Hindlimb muscle (tissue), 1 donor: ENCODE measurements around the gene RNASET2. TPM values are rescaled to one million over a fixed set of nuclear protein-coding genes. Genes with fewer than 3 reads are reported as not detected.

Experiments used
- DNase-seq: peaks from one replicate; pipeline ENCODE4 v3.0.0-alpha.2; 2013
- polyA plus RNA-seq: library from polyadenylated mRNA; unstranded; fragments of 120-200 nt; gene quantifications from one replicate; pipeline ENCODE4 v1.2.1, GENCODE V29; 2013; ENCODE audit not compliant: insufficient read length

RNASET2 gene
- polyA plus RNA-seq, 1 donor: 21.6 TPM

DNA sequence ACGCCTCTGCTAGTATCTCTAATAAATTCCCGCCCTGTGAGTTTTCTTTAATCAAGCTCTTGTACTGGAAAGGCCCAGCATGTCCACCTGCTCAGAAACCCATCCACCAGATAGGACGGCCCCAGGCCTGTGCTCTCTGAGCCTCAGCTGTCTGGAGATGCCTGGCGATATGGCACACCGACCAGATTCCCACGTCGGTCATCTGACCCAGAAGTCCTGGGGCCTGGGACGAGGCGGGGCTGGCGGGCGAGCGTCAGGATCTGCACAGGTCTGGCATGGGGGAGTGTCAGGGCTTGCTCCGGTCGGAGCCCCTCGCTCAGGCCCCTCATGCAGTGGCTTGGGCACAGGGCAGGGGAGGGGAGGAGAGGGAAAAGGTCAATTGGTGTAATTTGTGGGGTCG is 10.2 kb downstream of the RNASET2 start:
- no peak for DNase-seq

DNA sequence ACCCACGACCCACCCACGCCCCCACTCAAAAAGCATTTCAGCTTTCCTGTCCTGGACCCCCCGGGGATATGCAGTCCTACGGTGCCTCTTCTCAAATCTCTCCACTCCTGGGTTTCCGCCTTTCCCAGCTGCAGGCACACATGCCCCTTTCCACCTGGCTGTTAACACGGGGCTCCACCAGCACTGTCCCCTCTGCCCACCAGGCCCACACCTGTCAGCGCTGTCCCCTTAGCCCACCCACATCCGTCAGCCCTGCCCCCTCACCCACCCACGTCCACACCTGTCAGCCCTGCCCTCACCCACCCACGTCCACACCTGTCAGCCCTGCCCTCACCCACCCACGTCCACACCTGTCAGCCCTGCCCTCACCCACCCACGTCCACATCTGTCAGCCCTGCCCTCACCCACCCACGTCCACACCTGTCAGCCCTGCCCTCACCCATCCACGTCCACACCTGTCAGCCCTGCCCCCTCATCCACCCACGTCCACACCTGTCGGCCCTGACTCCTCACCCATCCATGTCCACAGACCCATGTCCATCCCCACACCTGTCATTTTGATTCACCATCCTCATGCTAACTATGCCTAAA is 11.6 kb downstream of the RNASET2 start:
- no peak for DNase-seq

DNA sequence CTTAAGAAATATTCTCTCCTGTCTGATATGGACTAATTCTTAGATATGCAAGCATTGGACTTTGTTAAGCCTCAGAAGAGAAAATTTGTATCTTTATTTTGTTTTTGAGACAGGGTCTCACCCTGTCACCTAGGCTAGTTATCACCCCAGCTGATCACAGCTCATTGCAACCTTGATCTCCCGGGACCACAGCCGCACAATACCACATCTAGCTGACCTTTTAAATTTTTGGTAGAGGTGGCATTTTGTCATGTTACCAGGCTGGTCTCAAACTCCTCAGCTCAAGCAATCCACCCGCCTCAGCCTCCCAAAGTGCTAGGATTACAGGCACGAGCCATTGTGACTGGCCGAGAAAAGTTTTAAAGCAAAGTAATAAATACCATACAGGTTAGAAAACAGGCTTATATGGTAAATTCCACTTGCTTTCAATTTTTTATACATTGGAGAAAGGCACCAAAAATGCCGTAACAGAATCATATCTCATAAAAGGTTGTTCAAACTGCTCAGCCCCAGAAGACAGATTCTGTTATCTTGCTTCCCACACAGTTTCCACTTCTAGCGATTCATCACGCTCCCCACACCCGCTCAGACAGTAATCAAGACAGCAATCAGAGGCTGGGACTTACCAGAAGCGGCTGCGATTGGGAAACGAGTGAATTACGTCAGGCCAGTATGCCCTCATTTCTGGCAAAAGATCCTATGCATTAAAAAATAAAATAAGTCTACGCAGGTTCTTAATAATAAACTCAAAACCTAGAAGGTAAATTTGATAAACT is 13.8 kb downstream of the RNASET2 start:
- DNase-seq: no peak

DNA sequence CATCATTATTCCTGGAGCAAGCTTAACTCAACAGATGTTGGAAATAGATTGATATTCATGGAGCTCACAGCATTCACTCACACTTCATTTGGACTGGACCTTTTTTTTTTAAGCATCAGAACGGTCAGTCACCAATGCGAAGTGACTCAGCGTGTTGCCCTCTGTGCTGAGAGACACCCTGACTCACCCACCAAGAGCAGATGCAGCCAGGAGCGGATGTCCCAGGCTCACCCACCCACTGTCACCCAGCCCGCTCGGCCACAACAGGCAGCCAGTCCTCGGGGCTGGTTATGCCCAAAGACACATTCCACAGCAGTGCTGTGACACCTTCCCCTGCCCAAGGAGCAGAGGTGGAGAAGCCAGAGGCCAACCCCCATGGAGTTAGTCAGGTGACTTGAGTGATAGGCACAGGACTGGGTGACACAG is 15.7 kb downstream of the RNASET2 start:
- DNase-seq: no peak

DNA sequence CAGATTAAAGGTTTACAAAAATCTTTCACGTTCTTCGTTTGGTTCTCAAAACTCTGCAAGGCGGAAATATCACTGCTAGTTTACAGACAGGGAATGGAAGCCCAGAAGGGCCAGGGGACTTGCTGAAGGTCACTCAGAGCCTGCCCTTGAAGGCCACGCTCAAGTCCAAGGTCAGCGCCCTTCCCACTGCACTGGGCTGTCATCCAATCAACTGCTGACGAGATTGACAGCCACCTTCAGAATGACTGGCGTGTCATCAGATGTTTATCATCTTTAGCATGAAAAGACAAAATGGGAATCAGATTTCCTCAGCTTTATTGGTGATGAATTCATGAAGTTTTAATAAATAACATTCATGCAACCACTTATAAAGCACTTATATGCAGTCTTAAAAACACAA is 16.5 kb downstream of the RNASET2 start:
- no peak for DNase-seq

DNA sequence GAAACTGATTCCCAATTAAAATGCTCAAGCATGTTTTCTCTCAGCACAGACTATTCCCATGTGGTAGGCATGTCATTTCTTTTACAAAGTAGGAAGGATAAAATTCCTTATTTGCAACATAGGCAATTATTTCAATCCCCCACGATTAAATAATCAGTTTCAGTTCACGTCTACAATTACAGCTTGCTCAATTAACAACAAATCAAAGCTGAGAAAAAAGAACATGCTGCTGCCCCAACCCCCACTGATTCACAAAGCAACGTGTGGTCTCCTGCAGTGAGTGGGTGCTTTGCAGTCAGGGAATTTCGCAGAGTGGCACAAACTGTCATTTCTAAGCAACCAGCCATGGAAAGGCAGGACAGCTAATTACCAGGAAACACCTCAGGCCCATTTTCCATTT is 17.0 kb downstream of the RNASET2 start:
- DNase-seq: no peak

DNA sequence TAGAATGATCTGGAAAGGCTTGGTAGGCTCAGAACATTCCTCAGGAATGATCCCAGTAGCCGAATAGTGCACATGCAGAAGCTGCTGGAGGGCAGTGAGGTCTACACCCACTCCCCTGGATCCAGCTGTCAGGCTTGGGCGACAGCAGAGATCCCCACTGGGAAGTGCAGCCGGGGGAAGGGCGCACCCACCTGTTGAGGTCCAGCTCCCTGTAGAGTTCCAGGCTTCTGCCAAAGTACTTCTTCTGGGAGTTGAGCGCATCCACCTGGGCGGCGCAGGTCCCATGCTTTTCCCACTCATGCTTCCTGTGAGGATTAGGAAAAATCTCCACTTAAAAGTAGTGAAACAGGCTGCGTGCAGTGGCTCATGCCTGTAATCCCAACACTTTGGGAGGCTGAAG is 17.6 kb downstream of the RNASET2 start:
- DNase-seq: no peak

DNA sequence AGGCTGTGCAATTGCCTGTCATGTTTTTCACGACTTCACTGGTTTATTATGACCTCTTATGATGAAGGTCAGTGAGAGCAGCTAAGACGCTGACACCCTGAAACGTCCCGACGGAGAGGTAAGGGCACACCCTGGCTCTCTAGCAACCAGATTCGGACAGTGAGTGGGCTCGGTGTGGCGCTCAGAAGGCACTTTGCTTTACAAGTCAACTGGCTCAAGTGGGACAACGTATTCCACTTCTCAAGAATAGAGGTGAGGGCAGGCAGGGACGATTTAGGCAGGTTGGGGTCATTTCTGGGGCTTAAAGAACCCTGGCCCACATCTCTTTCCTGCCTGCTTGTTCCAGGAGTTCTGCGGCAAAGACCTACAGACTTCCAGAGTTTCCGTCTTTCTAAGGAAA is 18.2 kb downstream of the RNASET2 start:
- no peak for DNase-seq

DNA sequence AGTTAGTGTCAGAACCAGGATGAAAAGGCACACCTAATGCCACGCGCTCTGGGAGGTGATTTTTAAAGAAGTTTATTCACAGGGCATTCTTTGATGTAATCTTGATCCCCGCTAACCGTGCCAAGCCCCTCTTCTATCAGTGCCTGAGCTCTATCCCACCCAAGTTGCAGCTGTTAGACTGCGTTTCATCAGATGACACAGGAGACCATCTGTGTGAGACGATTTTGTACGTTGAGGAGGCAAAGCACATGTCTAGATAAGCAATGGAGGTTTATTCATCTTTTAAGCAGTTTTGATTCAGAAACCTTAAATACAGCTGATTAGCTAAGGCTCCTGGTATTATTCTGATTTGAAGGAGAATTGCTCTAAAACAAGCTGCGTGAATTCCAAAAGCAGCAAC is 18.6 kb downstream of the RNASET2 start:
- DNase-seq: no peak

DNA sequence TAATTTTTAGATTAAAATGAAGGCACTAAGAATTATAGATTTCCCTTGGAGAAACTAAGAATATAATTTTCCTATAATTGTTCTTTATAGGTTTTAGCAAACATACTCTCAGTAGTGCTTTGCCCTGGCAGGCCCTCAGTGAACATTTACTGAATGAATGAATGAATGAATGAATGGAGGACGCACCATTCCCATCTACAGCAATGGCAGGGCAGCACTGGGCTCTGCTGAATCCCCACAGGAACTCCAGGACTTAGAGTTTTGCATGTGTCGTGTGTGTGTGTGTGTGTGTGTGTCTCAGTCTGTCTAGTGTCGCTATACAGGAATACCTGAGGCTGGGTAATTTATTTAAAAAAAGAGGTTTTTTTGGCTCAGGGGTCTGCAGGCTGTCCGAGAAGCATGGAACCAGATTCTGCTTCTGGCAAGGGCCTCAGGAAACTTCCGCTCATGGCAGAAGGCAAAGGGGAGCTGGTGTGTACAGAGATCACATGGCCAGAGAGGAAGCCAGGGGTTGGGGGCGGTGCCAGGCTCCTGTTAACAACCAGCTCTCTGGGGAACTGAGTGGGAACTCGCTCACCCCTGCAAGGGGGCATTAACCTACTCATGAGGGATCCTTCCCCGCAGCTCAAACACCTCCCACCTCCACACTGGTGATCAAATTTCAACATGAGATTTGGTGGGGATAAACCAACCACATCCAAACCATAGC is 20.1 kb downstream of the RNASET2 start:
- DNase-seq: no peak

DNA sequence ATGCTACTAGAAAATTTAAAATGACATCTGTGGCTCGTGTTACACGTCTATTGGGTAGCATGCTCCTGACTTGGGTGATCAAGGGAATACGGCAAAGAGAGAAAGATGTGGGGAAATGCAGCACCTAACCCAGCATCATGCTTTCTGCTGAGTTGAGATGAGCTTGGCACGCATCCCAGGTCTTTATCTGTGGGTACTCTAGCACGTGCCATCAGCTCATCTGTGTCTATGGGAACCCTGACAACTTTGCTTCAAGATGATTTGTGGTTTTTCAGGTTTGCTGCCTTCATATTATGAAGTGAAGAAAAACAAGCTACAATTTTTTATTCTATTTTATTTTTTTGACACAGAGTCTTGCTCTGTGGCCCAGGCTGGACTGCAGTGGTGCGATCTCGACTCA is 21.0 kb downstream of the RNASET2 start:
- DNase-seq: no peak

DNA sequence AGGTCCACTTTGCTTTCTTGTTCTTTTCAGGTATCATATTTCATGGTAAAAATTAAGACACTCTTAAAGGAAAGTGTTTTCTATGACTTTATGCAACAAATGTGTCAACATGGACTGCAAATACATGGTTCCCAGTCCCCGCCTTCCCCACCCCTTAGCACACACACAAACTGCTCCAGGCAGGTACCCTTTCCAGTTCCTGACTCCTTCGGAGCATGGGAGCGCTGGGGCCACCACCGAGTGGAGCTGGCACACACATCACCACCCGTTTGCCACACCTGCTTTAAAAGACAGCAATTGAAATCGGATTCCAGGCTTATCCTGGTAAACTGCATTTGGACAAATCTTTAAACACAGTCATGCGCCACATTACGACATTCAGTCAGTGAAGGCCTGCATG is 22.2 kb downstream of the RNASET2 start:
- DNase-seq: no peak

DNA sequence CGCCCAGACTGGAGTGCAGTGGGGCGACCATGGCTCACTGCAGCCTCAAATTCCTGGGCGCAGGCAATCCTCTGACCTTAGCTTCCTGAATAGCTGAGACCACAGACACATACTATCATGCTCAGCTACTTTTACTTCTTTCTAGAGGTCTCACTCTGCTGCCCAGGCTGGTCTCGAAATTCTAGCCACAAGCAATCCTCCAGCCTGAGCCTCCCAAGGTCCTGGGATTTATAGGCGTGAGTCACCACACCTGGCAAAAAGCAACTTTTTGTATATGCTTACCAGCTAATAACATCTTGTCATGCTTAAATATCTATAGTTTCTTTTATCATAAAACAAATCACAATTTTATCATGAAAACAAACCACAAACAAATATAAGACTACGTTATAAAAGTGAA is 23.0 kb downstream of the RNASET2 start:
- DNase-seq: no peak

DNA sequence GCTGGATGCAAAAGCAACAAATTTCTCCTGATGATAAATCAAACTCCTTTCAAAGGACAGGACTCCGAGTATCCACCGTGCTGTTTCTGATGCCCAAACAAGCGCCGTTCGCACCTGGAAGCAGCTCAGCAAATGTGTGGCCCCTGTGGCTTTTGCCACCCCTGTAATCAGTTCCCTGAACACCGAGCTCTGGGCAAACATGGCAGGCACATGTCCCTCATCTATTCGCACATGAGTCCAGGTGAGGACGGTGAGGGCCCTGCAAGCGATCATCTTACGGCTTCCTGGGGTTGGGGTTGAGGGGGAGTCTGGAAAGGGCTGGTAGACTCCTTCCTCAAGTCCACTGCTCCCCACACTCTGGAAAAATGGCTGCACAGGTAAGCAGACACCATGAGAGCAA is 23.7 kb downstream of the RNASET2 start:
- DNase-seq: no peak

DNA sequence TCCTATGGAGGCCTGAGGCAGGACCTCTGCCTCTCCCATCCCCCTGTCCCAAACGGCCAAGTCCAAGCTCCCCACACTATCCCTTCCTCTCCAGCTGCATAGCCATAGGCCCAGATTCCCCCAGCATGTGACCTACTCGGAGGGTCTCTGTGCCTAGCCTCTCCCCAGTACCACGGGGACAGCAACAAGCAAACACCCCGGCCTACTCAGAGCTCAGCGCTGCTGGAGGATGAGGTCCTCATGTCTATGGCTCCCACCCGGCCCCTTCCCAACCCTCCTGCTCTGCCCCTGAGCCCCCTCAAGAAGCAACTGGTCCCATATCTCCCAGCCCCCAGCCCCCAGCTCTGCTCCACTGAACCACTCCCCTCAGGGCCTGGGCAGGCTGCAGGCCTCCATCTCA is 24.2 kb downstream of the RNASET2 start:
- no peak for DNase-seq

DNA sequence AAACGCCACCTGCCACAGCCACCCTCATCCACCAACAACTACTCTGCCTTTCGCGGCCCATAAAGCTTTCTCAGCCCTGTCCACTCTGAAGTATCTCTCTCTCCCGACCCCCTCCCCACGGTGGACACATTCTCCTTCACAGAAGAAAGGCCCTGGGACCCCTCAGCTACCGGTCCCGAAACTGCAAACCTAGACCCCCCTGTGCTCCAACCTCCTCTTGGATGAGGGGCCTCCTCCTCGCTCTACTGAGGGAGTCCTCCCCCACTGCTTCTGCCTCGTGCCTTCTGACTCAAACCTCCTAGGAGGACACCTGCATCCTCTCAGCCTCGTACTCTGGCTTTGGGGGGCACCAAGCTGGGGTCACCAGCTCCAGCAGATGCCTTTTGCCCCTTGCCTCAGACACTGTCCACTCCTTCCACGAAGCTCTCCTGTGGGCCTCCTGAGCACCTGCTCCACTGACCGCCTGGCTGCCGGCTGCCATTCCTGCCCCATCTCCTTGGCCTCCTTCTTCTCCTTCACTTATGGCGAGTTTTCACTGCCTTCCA is 24.9 kb downstream of the RNASET2 start:
- DNase-seq: no peak

DNA sequence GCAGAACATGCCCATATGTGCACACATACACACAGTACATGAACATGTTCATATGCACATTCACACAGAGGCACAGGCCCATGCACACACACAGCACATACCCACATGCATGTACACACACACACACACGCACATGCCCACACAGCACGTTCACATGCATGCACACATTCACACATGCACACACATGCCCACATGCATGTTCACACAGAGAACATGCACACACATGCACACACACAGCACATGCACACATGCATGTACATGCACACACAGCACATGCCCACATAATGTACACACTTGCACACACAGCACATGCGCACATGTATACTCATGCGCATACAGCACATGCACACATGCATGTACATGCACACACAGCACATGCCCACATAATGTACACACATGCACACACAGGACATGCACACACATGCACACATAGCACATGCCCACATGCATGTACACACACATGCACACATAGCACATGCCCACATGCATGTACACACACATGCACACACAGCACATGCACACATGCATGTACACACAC is 25.9 kb downstream of the RNASET2 start:
- DNase-seq: no peak

DNA sequence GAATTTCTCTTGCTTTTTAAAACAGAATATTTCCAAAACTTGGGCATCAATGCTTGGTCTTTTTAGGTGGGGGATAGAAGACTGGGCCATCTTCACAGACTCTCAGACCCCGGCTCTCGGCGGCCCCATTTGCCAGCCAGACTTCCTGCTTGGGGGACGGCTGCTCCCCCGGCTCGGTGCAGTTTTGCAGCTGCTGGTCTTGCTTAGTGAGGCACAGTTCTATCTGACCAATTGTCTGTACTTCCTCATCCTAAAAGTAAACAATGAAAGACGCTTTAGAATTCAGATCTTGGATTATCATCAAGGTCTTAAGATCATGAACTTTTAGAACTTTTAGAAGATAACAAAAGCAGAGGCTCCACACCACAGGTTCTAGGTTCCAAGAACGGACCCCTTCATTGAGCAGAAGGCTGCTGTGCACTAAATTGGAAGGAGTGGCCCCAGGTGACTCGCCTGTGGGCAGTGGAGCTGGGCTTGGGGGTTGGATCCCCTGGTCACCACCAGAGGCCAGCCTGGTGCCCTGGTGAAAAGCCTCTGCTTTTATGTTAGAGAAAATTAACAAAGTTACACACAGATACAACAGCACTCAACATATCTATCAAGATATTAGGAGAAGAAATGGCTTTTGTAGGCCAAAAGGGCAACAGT is 26.7 kb downstream of the RNASET2 start:
- no peak for DNase-seq

DNA sequence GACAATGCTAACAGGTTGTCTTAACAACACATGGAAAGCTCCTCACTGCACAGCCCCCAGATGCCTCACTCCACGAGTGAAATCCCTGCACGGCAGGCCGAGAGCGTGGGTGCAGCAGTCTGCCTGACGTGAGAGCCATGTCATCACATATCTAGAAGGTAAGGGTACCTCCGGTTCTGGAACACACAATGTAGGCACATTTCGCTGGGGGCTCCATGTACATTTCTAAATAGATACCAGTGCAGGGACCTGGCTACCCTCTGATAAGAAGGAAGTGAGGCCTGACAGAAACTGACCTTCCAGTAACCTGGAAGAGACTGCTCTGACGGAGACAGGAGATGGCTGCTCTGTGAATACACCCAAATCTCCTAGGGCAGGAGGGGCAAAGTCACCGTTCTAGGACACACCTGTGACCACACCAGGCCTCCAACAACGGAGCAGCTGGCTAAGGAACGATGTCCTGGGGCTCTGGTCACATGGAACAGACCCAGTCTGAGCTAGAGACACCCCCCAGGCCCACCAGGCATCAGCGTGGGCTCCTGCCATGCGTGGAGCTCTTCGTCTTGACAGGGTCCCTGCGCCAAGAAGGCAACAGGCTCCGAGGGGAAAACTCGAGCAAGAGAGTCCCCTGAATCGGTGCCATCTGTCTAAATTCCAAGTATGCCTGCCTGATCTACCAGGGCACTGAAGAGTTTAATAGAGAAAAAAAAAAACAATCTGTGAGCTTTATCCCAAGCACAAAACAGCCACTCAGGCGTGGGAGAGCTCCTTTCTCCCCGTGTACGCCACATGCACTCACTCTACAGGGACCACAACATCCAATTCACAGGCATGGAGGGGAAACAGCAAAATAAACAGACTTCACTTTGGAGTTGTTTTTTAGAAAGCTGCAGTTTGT is 27.5 kb downstream of the RNASET2 start:
- no peak for DNase-seq

DNA sequence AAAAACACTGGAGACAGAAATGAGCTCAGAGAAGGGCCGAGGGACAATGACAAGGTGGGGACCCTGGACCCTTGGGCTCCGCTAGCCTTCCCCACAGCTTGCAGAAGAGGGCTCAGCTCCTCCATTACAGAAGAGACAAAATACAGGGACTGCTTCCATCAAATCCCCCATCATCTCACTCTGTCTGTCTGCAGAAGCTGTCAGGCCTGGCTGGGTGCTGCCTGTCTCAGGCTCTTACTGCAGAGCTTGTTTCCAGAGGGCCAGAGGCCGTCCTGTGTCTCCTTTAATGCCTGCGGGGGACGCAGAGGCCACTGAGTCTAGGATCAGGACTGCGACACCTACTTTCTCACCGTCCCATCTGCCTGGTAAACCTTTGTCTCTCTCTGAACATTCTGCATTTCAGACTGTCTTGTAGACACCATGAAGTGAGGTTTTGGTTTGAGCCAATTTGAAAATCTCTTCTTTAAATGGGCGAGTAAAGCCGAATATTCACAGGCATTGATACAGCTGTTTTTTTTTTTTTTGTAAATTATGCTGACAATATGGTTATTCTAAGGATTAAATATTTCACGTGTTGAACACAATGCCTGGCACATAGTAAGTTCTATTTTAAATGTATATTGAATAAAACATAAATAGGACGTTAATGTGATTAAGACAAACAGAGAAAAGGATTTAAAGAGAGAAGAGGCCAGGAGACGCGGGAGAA is 28.3 kb downstream of the RNASET2 start:
- DNase-seq: no peak
